NT2/D1 (cell line): ENCODE results near the gene FOXP4.

ENCODE experiments used
- SUZ12 ChIP-seq: IDR thresholded peaks from 2 replicates; pipeline ENCODE4 v1.6.1; 2011; ENCODE audit not compliant: insufficient read length, insufficient read depth; ENCODE audit errors: extremely low read depth
- YY1 ChIP-seq: IDR thresholded peaks from 2 replicates; pipeline ENCODE4 v1.6.1; 2011; ENCODE audit not compliant: insufficient read length, insufficient read depth

GRCh38 chr6:41647061-41647511, 100.9 kb downstream of the FOXP4 start:
- TF ChIP-seq YY1 (no peak), SUZ12 (no peak)
